AG09319 (cell line): ENCODE results near the gene OPA3.

Source experiments
- DNase-seq: peaks from one replicate; pipeline ENCODE4 v3.0.0-alpha.2; 2010; ENCODE audit warnings: low read depth; ENCODE audit errors: extremely low read depth
- CTCF ChIP-seq: IDR thresholded peaks from 2 replicates; pipeline ENCODE4 v1.5.1; 2011; ENCODE audit warnings: low read depth, mild to moderate bottlenecking, inconsistent platforms, low read length, moderate library complexity

Gene OPA3

GRCh38 chr19:45483033-45483432 is 101.6 kb downstream of the OPA3 start:
- TF ChIP-seq CTCF = no peak
- DNase-seq = no peak

DNA sequence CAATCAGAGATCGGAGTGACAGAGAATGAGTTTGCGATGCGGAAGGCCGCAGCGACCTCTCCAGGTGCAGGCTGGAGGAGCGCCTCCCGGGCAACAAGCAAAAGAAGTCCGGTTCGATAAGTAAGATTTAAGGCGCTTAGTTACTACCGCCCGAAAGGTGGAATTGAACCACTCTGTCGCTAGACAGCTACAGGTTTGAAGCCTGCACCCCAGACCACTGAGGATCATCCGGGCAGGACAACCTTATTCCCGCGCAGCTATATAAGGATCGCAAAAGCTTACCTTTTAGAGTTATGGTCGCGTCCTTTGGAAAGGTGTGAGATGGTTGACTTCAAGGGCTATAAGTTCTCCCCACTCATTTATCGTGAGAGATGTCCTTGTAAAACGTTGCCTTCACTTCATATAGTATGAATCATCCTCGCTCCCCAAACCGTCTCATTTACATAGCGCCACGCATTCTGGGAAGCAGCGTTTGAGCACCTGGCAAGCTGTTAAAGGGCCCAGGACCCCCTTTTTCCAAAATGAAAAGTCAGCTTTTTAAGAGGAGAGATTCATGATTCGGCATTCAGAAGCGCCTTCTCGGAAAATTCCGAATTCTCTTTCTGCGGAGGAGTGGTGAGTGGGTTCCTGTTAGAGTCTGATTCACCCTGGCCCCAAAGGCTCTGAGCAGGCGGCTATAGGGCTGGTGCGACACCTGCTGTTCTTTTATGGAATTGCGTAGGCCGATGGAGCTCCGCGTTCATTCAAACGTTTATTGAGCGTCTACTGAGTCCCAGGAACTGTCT is 106.0 kb downstream of the OPA3 start:
- DNase-seq = peak; percentile 90
- TF ChIP-seq CTCF = peak; percentile 92

GRCh38 chr19:45477713-45478453 is 106.7 kb downstream of the OPA3 start:
- no peak for TF ChIP-seq CTCF
- no peak for DNase-seq
